Measurements from ENCODE around the gene PTPRH. TPM values are rescaled to one million over a fixed set of nuclear protein-coding genes. Genes with fewer than 3 reads are reported as not detected.
A peak's percentile ranks its signal among the peaks of the same experiment; 100 is the strongest.

The PTPRH gene
- total and polyA plus RNA-seq, 9 of the 15 experiments (the other 6 are each of a cell fraction or from before 2014, with no cell fraction given), result 0.87 to 34.3 (median 22.7) TPM

- no peak for TF ChIP-seq NR0B1 (IDR thresholded peaks at IDR 0.05; ENCODE audit: partially characterized antibody)
- TF ChIP-seq, protein P1, sequence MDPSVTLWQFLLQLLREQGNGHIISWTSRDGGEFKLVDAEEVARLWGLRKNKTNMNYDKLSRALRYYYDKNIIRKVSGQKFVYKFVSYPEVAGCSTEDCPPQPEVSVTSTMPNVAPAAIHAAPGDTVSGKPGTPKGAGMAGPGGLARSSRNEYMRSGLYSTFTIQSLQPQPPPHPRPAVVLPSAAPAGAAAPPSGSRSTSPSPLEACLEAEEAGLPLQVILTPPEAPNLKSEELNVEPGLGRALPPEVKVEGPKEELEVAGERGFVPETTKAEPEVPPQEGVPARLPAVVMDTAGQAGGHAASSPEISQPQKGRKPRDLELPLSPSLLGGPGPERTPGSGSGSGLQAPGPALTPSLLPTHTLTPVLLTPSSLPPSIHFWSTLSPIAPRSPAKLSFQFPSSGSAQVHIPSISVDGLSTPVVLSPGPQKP (CRISPR knock-in tag; IDR thresholded peaks at IDR 0.05), result no peak
- 0 out of 2 replicates have a peak, but pooled peaks have one; percentile 43 for TF ChIP-seq MXI1 (IDR thresholded peaks at IDR 0.05; ENCODE audit: low read depth, low read length)
- TF ChIP-seq RFX7 (CRISPR knock-in tag; IDR thresholded peaks at IDR 0.05), result no peak
- TF ChIP-seq FOXA3 (CRISPR knock-in tag; conservative IDR thresholded peaks at IDR 0.05 in 1 of 2, IDR thresholded peaks at IDR 0.05 in 1 of 2), result peak in 1 of 2 experiments; percentile 14; a peak in 1 of 4 replicates
- no peak for TF ChIP-seq NFATC3 (IDR thresholded peaks at IDR 0.05)
- TF ChIP-seq FOXK1 (CRISPR knock-in tag; IDR thresholded peaks at IDR 0.05; ENCODE audit: borderline replicate concordance), result no peak
- no peak for TF ChIP-seq ZNF717 (CRISPR knock-in tag; IDR thresholded peaks at IDR 0.05)
- peak; percentile 92 to 99 for TF ChIP-seq MAZ (CRISPR knock-in tag; conservative IDR thresholded peaks at IDR 0.05 in 1 of 2, IDR thresholded peaks at IDR 0.05 in 1 of 2)
- peak; percentile 46; the same call in 1 of the 2 replicates for TF ChIP-seq STAG1 (CRISPR knock-in tag; IDR thresholded peaks at IDR 0.05; ENCODE audit: borderline replicate concordance)
- TF ChIP-seq NONO (IDR thresholded peaks at IDR 0.05; ENCODE audit: low read depth in 2 of 2, low read length in 1 of 2), result peak in 1 of 2 experiments; percentile 67; a peak in 1 of 4 replicates
- TF ChIP-seq, protein P2, sequence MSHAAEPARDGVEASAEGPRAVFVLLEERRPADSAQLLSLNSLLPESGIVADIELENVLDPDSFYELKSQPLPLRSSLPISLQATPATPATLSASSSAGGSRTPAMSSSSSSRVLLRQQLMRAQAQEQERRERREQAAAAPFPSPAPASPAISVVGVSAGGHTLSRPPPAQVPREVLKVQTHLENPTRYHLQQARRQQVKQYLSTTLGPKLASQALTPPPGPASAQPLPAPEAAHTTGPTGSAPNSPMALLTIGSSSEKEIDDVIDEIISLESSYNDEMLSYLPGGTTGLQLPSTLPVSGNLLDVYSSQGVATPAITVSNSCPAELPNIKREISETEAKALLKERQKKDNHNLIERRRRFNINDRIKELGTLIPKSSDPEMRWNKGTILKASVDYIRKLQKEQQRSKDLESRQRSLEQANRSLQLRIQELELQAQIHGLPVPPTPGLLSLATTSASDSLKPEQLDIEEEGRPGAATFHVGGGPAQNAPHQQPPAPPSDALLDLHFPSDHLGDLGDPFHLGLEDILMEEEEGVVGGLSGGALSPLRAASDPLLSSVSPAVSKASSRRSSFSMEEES (CRISPR knock-in tag; IDR thresholded peaks at IDR 0.05), result no peak
- TF ChIP-seq TBP (optimal IDR thresholded peaks at IDR 0.05; ENCODE audit: low read depth, low read length), result peak; percentile 30
- TF ChIP-seq HOXB6 (CRISPR knock-in tag; IDR thresholded peaks at IDR 0.05; ENCODE audit: borderline replicate concordance), result no peak
- TF ChIP-seq ZNF143 (CRISPR knock-in tag; IDR thresholded peaks at IDR 0.05), result no peak
- no peak for TF ChIP-seq ZBTB1 (CRISPR knock-in tag; IDR thresholded peaks at IDR 0.05; ENCODE audit: borderline replicate concordance, low read depth)
- TF ChIP-seq EHMT2 (IDR thresholded peaks at IDR 0.05), result no peak
- TF ChIP-seq ARID4B (CRISPR knock-in tag; IDR thresholded peaks at IDR 0.05), result peak; percentile 74
Observed at GRCh38 chr19:55160128-55160985, 48.9 kb downstream of the PTPRH start (continued).

Measured in K562 (cell line).